Astrocyte of the cerebellum (primary cell): ENCODE results near the gene TAAR2.
"Not testable (repeated sequence)": the region's sequence is repeated elsewhere in the genome, so short reads cannot be mapped to it uniquely, and the experiment has no call there.

Source experiments
- DNase-seq: peaks from one replicate; pipeline ENCODE4 v3.0.0-alpha.2; 2011; ENCODE audit warnings: low read depth
- H3K4me3 ChIP-seq: 2 replicates; pipeline ENCODE4 v1.5.1; 2011; ENCODE audit warnings: mild to moderate bottlenecking, low read depth, low read length, moderate library complexity
- in situ Hi-C: cut with HindIII; loops from 2 replicates; pipeline ENCODE4 v1.10.0; 2017; ENCODE audit warnings: low sequenced_read_pairs
- TF ChIP-seq, protein P1 (sequence below): IDR thresholded peaks from 2 replicates; pipeline ENCODE4 v1.5.1; 2012; ENCODE audit warnings: low read length, low read depth, moderate library complexity, mild to moderate bottlenecking; ENCODE audit errors: missing control alignments

Gene TAAR2

GRCh38 chr6:132643547-132643946 is 19.5 kb upstream of the TAAR2 start:
- DNase-seq = no peak
- in situ Hi-C loops = no loop called here
- TF ChIP-seq, protein P1, sequence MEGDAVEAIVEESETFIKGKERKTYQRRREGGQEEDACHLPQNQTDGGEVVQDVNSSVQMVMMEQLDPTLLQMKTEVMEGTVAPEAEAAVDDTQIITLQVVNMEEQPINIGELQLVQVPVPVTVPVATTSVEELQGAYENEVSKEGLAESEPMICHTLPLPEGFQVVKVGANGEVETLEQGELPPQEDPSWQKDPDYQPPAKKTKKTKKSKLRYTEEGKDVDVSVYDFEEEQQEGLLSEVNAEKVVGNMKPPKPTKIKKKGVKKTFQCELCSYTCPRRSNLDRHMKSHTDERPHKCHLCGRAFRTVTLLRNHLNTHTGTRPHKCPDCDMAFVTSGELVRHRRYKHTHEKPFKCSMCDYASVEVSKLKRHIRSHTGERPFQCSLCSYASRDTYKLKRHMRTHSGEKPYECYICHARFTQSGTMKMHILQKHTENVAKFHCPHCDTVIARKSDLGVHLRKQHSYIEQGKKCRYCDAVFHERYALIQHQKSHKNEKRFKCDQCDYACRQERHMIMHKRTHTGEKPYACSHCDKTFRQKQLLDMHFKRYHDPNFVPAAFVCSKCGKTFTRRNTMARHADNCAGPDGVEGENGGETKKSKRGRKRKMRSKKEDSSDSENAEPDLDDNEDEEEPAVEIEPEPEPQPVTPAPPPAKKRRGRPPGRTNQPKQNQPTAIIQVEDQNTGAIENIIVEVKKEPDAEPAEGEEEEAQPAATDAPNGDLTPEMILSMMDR = no peak
- H3K4me3 ChIP-seq = no peak overlapping the region

GRCh38 chr6:132637135-132637534 is 13.1 kb upstream of the TAAR2 start:
- in situ Hi-C loops, H3K4me3 ChIP-seq, DNase-seq: not testable (repeated sequence)

DNA sequence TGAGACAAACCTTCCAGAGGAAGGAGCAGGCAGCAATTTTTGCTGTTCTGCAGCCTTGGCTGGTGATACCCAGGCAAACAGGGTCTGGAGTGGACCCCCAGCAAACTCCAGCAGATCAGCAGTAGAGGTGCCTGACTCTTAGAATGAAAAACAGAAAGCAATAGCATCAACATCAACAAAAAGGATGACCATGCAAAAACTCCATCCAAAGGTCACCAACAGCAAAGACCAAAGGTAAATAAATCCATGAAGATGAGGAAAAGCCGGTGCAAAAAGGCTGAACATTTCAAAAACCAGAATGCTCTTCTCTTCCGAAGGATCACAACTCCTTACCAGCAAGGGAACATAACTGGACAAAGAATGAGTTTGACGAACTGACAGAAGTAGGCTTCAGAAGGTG is 11.8 kb upstream of the TAAR2 start:
- DNase-seq, in situ Hi-C loops, H3K4me3 ChIP-seq: not testable (repeated sequence)

DNA sequence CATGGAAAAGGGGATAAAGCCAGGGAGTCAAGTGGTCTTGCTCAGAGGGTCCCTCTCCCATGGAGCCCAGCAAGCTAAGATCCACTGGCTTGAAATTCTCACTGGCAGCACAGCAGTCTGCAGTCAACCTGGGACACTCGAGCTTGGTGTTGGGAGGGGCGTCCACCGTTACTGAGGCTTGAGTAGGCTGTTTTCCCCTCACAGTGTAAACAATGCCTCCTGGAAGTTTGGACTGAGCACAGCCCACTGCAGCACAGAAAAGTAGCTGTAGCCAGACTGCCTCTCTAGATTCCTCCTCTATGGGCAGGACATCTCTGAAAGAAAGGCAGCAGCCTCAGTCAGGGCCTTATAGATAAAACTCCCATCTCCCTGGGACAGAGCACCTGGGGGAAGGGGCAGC is 11.2 kb upstream of the TAAR2 start:
- DNase-seq, in situ Hi-C loops, H3K4me3 ChIP-seq: not testable (repeated sequence)

- TF ChIP-seq, protein P1 = no peak
- H3K4me3 ChIP-seq = no peak overlapping the region
- DNase-seq = no peak
- in situ Hi-C loops = no loop called here
Observed at GRCh38 chr6:132634796-132635195, 10.7 kb upstream of the TAAR2 start.

- DNase-seq = no peak
- in situ Hi-C loops = no loop called here
- H3K4me3 ChIP-seq = no peak overlapping the region
- TF ChIP-seq, protein P1 = no peak
Observed at GRCh38 chr6:132633362-132633761, 9.3 kb upstream of the TAAR2 start.

DNA sequence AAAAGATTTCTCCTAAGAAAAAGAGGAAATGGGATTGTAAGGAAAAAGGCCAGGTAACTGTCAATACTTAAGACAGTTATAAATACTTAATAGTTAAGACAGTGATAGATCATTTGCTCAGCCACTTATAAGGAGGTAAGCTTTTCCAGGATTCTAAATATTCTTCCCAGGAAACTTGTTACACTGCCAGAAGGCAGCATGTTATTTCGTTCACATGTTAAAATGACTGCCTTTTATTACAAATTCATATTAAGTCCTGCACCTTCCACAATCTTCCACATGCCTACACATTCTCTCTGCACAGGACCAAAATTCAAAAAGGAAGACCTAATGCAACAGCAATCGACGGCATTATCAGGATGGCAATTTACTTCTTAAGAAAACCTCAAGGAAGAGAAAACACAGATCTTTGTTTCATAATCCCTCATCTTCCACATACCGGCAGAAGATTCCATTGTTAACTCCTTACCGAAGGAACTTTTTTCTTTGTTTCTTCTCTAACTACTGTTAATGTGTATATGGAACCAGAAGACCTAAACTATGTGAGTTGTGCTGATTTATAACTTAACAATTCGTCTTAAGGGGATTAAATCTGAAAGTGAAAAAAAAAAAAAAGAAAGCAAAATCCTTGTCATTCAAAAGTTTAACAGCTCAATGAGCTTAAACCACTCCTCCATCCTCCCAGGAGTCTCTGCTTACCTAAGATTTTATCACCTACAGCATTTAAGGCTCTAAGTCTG is 799 bp downstream of the TAAR2 start:
- H3K4me3 ChIP-seq = no peak overlapping the region
- TF ChIP-seq, protein P1 = no peak
- in situ Hi-C loops = no loop called here

DNA sequence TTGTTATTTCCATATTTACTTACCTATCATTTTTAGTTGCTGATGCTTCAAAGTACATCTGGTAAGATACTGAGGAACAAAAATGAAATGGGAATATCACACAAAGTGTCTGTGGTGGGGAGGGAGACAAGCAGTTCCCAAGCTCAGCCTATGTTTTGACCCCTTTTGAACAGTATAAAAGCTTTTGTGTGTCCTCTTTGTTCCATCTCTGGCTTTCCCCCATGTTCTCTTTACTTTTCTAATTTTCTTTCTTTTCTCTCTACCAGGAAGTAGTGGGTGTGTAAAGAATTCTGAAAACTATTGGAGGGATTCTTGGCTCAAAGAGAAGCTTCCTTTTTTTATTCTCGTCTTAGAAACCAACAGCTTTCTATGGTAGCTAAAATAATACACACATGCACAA is 7.4 kb downstream of the TAAR2 start:
- TF ChIP-seq, protein P1 = no peak
- H3K4me3 ChIP-seq = no peak overlapping the region
- DNase-seq = no peak
- in situ Hi-C loops = no loop called here

More for the DNA sequence above, 799 bp downstream of the TAAR2 start:
- no peak for DNase-seq
